Psoas muscle (tissue), 8 donors: ENCODE data around the gene EHHADH. TPM values are rescaled to one million over a fixed set of nuclear protein-coding genes. Genes with fewer than 3 reads are reported as not detected.
A peak's percentile ranks its signal among the peaks of the same experiment; 100 is the strongest.

ENCODE experiments used
- ATAC-seq, 4 donors: fragments of 200-7000 bp; cut with Tn5 transposase; one replicate each; pipeline ENCODE4 v1.9.1; 2020; ENCODE audit warnings: moderate library complexity in 3 of 4, mild to moderate bottlenecking in 2 of 4
- DNase-seq, 2 donors: peaks; one replicate each; pipeline ENCODE4 v3.0.0-alpha.2; 2020
- H3K27ac ChIP-seq: fragments of 200-600 bp; one replicate; pipeline ENCODE4 v1.8.0; 2022
- H3K27me3 ChIP-seq, 3 donors: fragments of 200-600 bp in 1 of 3; one replicate each; pipeline versions ENCODE4 v1.6.1 to v1.8.0; 2013 to 2022; ENCODE audit warnings: low read length in 2 of 3, mild to moderate bottlenecking in 2 of 3, moderate library complexity in 1 of 3; ENCODE audit not compliant: insufficient read depth in 3 of 3
- H3K36me3 ChIP-seq, 2 donors: fragments of 200-600 bp in 1 of 2; one replicate each; pipeline versions ENCODE4 v1.6.1 to v1.8.0; 2013 to 2022; ENCODE audit warnings: low read depth in 1 of 2, mild to moderate bottlenecking in 1 of 2, moderate library complexity in 1 of 2; ENCODE audit not compliant: insufficient read depth in 1 of 2
- H3K4me1 ChIP-seq: fragments of 200-600 bp; one replicate; pipeline ENCODE4 v1.8.0; 2022
- H3K4me3 ChIP-seq: fragments of 200-600 bp; one replicate; pipeline ENCODE4 v1.8.0; 2022; ENCODE audit warnings: mild to moderate bottlenecking
- H3K9me3 ChIP-seq: fragments of 200-600 bp; one replicate; pipeline ENCODE4 v1.8.0; 2022
- CTCF ChIP-seq: fragments of 200-600 bp; IDR thresholded peaks from one replicate; pipeline ENCODE4 v1.8.0; 2022; ENCODE audit warnings: antibody characterized with exemption
- WGBS, 3 donors: extraction: QIAGEN DNeasy Blood & Tissue Kit; methylation state at CpG; one replicate each; pipeline versions ENCODE4 v1.1.6 to v1.1.7; 2013; 5-methylcytosine and 5-hydroxymethylcytosine counted together
- intact Hi-C, 2 donors: fragments of 100-400 bp; cut with DNase I; formaldehyde crosslinking; loops; one replicate each; pipeline versions ENCODE4 v1.11.0 to v1.14.2; 2022
- polyA plus RNA-seq, 3 donors: library from polyadenylated mRNA; stranded (reverse); fragments of 200-250 nt; gene quantifications; one replicate each; pipeline ENCODE4 v1.2.3, GENCODE V29; 2013
- total RNA-seq, 4 donors: library from RNA; stranded (reverse); fragmentation: NEBNext Ultra II Directional in 2 of 4; extraction: Animal tissue kit (Norgen Biotek cat#: 25700) in 2 of 4; gene quantifications; one replicate each; pipeline versions ENCODE4 v1.2.1 to v1.2.4, GENCODE V29; 2021 to 2023
- donor health status: healthy with polysubstance abuse.
- donor health status: DM: no; HTN: no; CAD: no; lungs with moderate emphysema.
- donor health status: Bipolar disorder and iron deficiency.
- donor health status: healthy.
- donor health status: DM: yes; HTN: yes; CAD: no.
- donor health status: DM: no; HTN: no; CAD: no.
- donor health status: DM: no; HTN: no; CAD: no.
- donor health status: DM: yes; HTN: yes; CAD: no.

Gene EHHADH
- total and polyA plus RNA-seq, 7 donors = 0.65 to 7.2 (median 1.9) TPM

DNA sequence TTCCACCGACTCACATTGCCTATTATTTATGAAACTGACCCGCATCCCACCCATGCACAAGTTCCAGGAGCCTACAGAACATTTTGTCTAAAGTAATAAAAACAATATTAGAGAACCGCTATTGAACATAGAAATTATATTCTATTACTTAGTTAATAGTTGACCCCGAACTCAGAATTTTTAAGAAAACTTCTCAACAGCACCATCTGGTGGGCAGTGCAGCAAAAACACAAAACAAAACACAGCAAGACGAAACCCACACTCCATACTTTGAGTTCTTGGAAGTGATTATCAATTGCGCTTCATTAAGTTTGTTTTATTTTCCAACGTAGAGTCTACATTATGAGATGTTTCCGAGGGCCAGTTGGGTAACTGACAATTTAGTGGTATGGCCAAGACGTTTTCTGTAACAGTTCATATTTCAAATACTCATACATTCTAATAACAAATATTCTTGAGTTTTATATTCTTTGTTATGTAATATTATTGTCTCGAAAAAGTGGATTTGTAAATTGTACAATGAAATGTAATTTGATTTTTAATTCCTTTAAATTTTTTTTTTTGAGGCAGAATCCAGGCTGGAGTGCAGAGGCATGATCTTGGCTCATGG, 77.0 kb downstream of the EHHADH start:
- Histone ChIP-seq H3K27me3 (peaks cover 0 to 4% (median 0%) of the 10 kb centered on the region in 3 donors), H3K9me3 (no peaks in the 10 kb centered on the region), H3K4me1 (no peaks in the 10 kb centered on the region), H3K36me3 (no peaks in the 10 kb centered on the region), H3K27ac (no peak overlapping the region), H3K4me3 (no peak overlapping the region)
- DNase-seq (no peak), ATAC-seq (no peak)
- TF ChIP-seq CTCF = peak; percentile 61
- intact Hi-C loops = loop anchor here in 1 of 2 donors (5.0 kb wide), 1 partner anchor 305 kb away; no protein-coding TSS in a partner anchor
- 21 to 23% (median 21%) methylated on average over 10 of the region's 10 CpGs for WGBS, 3 donors

- intact Hi-C loops = loop anchor here in 1 of 2 donors (5.0 kb wide), 1 partner anchor 303 kb away; no protein-coding TSS in a partner anchor
- no peak overlapping the region for H3K4me3 ChIP-seq
- H3K4me1 ChIP-seq = no peaks in the 10 kb centered on the region
- no peaks in the 10 kb centered on the region for H3K36me3 ChIP-seq
- ATAC-seq (peak; percentile 30 to 71 (median 49)), DNase-seq (peak; percentile 21 to 70)
- peaks cover 0 to 4% (median 0%) of the 10 kb centered on the region in 3 donors for H3K27me3 ChIP-seq
- WGBS, 3 donors = 28 to 52% (median 35%) methylated on average over 15 of the region's 15 CpGs
- no peaks in the 10 kb centered on the region for H3K9me3 ChIP-seq
- no peak for TF ChIP-seq CTCF
- no peak overlapping the region for H3K27ac ChIP-seq
Measured at GRCh38 chr3:185175370-185175987, 78.4 kb downstream of the EHHADH start.

- no peak overlapping the region for H3K4me3 ChIP-seq
- H3K4me1 ChIP-seq = no peaks in the 10 kb centered on the region
- H3K9me3 ChIP-seq = no peaks in the 10 kb centered on the region
- H3K27me3 ChIP-seq = no peaks in the 10 kb centered on the region
- intact Hi-C loops = no loop called here
- ATAC-seq (no peak), DNase-seq (no peak)
- H3K36me3 ChIP-seq = no peaks in the 10 kb centered on the region
- no peak overlapping the region for H3K27ac ChIP-seq
- WGBS, 3 donors = 62 to 69% (median 64%) methylated on average over 11 of the region's 11 CpGs
- no peak for TF ChIP-seq CTCF
Measured at GRCh38 chr3:185172086-185173049, 81.5 kb downstream of the EHHADH start.

DNA sequence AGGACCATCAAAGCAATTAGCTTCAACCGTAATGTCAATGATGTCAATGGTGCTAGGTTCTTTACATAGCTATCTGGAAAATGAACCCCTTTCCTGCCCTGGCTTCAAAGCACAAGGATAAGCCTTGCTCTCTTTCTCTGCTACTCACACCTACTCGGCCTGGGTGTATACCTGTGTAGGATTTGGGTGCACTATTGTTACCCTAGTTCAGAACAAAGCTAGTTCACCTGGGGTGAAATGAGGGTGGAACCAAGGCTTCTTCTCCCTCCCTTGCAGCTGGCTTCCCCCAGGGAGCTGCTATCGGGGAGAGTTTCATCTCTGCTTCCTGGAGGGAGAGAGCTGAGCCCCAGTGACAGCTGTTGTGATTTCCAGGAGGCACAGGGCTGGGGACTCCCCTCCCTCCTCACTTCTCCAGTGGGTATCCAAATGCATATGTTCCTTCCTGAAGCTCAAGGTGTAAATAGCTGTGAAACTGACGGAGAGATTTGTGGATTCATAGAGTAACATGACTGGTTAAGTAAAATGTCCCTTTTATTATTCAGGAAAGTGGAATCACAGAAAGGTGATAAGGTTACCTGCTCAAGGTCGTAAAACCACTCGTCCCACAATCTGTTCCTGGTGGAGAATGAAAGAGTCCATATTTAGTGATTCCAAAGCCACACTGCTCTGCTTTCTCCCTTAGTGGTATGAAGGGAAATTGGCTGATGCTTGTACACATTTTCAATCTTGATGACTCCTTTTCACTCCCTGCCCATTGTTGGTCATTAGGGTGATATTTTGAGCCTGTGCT, 89.2 kb downstream of the EHHADH start:
- intact Hi-C loops = no loop called here
- no peaks in the 10 kb centered on the region for H3K4me1 ChIP-seq
- H3K4me3 ChIP-seq = no peak overlapping the region
- H3K27ac ChIP-seq = no peak overlapping the region
- H3K9me3 ChIP-seq = no peaks in the 10 kb centered on the region
- ATAC-seq = no peak
- no peak for DNase-seq
- no peak for TF ChIP-seq CTCF
- H3K27me3 ChIP-seq = peaks cover 0 to 5% (median 4%) of the 10 kb centered on the region in 3 donors
- H3K36me3 ChIP-seq = no peaks in the 10 kb centered on the region
- 59 to 64% (median 60%) methylated on average over 6 of the region's 6 CpGs for WGBS, 3 donors
